ENCODE results near the gene ARID5A.

ARID5A gene

DNA sequence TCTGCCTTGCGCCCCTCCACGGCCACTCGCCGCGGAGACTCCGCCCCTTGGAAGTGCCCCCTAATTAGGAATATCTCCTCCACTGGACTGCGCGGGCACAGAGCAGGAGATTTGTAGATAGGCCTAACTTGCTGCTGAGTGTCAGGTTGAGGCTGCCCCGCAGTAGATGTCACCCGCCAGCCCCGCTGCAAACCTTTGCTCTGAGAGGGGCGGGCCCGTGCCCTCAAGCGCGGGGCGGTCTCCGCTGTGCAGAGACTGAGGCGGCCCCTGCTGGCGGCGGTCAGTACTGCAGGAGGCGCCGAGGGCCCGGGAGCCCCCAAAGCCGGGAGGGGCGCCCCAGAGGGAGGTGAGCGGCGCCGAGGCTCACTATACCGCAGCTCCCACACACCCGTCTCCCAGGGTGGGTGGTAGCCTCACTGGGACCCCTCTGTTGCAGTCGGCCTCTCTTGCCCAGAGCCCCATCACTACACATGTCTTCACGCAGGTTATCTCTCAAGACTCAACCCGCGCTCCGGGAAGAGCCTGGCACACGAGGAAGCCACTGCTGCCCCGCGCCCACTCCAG is 28.5 kb upstream of the ARID5A start:
- DNase-seq (ENCODE audit: low spot score), result peak; percentile 45

- no peak for DNase-seq (ENCODE audit: low spot score)
Observed at GRCh38 chr2:96508521-96509113, 27.9 kb upstream of the ARID5A start.

GRCh38 chr2:96509114-96509846 is 27.3 kb upstream of the ARID5A start:
- DNase-seq (ENCODE audit: low spot score), result peak; percentile 83

DNA sequence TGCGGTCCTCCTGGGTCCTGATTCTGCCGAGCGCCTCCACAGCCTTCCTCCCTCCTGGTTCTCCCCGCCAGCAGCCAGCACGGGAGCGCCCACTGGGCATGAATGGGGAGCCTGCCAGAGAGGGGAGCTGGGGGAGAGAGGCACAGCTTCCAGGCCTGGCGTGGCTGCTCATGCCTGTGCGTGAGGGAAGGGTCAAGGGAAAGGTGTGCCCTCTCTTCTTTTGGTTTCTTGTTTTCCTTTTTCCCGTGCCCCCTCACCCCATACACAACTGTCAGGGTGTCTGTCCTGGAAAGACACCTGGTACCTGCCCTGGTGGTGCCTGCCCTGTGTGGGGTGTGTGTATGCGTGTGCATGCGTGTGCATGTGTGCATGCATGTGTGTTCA is 26.7 kb upstream of the ARID5A start:
- DNase-seq (ENCODE audit: low spot score), result no peak

- no peak for DNase-seq (ENCODE audit: low spot score)
Observed at GRCh38 chr2:96510931-96511595, 25.5 kb upstream of the ARID5A start.

DNA sequence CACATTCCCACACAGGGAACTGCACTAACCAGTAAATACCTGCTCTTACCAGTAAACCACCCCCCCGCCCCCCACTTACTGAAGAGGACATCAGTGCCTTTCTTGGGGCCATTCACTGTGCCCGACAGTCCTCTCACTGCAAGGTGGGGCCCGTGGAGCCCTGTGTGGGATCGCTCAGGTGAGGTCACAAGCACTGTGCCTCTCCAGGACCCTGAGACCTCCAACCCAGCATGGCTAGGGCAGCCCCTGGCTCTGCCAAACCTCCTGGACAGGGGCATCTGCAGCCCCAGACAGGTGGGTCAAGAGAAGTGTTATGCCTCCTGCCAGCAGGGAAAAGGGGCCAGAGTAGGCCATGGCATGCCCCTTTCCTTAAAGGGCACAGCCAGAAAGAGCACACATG is 24.7 kb upstream of the ARID5A start:
- DNase-seq (ENCODE audit: low spot score), result no peak

- DNase-seq (ENCODE audit: low spot score), result no peak
Observed at GRCh38 chr2:96512341-96512740, 24.2 kb upstream of the ARID5A start.

- no peak for DNase-seq (ENCODE audit: low spot score)
Observed at GRCh38 chr2:96514521-96514920, 22.0 kb upstream of the ARID5A start.

DNA sequence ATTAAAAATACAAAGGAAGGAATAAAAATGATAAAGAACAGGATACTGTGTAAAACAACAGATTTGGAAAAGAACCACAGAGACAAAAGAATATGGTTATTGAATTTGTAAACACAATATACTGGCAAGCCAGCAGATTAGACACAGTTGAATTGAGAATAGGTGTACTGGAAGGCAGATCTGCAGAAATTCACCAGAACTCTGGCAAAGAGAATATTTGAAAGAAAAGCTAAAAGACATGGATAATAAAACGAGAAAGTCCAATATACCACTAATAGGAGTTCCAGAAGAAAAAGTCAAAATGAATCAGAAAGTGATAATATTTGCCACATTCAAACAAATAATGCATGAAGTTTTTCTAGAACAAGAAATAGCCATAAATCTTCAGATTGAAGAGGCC is 19.5 kb upstream of the ARID5A start:
- DNase-seq (ENCODE audit: low spot score), result no peak

GRCh38 chr2:96520231-96520630 is 16.3 kb upstream of the ARID5A start:
- DNase-seq (ENCODE audit: low spot score), result no peak

DNA sequence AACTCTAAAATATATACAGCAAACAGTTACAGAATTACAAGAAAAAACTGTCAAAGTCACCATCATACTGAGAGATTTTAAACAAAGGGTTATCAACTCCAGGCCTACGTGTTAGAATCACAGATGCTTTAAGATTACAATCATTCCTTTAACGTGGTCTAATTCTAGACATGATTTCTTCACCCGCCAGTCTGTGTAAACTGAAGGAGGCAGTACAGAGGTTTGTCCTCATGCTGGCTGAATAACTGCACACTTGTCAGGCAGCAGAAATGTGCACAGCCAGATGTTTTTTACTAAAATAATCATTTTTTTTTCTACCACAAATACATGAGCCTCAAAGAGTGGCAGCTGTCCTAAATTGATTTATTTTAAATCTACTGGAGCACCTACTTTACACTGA is 15.9 kb upstream of the ARID5A start:
- DNase-seq (ENCODE audit: low spot score), result no peak

DNA sequence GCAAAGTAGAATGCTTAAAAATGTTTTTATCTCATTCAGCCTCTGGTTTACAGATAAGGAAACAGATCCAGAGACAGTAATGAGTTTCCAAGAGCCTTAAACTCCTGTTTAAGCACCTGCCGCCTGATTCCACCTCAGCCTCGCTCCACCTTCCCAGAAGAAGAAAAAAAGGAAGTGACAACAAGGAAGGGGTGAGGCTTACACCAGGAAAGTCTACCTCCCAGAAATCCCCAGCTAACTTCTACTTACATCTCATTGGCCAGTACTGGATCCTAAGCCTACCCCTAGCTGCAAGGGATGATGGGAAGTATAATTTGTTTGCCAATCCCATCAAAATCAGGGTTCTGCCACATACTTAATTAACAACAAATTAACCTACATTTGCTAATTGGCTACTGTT is 15.3 kb upstream of the ARID5A start:
- DNase-seq (ENCODE audit: low spot score), result no peak

DNA sequence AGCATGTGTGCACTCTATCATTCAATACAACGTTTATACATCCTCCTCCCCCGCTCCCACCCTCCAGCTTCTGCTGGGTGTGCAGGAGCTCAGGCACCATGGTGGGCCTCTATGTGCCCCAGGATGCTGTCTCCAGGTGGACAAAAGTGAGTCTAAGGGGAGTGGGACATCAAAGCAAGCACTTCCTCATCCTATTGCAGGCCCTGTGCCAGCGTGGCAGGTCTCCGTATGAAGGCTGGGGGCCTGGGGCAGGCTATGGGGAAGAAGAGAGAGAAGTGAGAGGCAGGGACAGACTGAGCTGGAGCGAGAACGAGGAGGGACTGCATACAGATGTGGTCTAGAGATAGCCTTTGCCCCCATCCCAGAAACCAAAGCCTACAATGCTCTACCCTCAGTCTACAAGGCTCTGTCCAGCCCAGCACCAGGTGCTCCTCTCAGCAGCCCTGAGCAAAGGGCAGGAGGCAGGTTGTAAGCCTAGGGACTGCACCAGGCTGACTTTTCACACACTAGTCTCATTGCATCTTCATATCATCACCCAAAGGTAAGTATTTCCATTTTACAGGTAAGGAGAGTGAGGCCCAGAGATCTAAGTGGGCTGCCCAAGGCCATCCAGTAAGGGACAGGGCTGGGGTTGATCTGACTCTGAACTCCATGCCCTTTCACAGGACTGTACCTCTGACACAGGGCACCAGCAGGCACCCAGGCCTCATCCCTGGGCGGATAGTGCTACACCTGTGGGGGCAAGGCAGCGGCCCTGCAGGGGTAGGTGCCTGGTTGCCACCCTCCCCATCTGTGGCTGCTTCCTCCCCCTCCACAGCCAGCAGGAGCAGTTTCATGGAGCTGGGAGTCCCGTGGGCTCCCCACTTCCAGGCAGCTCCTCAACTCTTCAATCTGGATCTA is 14.0 kb upstream of the ARID5A start:
- no peak for DNase-seq (ENCODE audit: low spot score)

DNA sequence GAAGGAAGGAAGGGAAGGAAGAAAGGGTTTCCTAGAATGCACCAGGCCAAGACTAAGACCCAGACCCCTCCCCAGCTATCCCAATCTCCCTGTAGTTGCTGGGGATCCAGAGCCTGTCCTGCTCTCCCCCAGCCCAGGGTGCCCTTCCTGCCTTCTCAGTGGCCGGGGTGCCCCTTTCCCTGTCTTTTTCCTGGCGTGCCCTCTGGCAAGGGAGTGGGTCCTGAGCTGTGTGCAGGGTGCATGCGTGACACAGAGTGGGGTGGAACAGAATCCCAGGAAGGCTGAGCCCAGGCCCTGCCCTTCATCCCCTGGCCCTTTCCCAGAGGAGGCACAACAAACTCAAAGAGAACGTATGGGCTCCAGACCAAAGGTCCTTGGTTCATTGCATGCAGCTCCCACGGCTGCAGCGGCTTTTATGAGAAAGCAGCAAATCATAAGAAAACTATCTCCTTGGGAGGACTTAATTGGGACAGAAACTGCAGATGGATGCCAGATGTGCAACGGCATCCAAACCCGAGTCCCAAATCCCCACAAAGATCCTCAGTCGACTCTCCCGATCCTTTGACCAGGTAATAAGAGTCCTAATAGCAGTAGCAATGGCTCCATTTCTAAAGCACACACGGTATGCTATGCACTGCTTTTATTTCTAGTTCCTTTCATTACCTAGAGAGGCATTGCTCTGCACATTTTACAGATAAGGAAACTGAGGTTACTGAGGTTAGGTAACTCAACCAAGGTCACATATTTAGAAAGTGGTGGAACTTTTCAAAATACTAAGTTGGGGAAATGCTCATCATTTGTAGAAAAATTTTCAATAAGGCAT is 12.7 kb upstream of the ARID5A start:
- no peak for DNase-seq (ENCODE audit: low spot score)

GRCh38 chr2:96524482-96525210 is 11.9 kb upstream of the ARID5A start:
- DNase-seq (ENCODE audit: low spot score), result no peak

GRCh38 chr2:96525211-96525507 is 11.4 kb upstream of the ARID5A start:
- no peak for DNase-seq (ENCODE audit: low spot score)

DNA sequence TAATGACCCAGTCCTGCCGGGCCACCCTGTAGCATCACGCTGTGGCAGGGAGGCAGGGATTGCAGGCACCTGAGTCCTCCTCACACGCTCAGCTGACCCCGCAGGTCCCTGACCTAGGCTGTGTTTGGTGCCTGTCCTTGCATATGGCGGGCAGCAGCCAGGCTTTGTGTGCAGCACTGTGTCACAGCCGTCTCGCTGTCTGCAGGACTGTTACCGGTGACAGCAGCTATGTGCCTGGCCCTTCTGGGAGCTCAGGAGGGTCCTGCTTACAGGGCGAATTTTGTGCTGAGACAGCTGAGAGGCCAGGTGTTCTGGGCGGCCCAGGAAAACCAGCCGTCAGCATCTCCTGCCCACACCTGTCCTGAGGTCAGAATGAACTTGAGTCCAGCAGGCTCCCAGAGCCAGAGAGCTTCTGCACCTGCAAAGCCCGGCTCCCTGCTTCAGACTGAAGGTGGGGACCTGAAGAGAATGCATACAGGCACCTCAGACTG is 10.4 kb upstream of the ARID5A start:
- no peak for DNase-seq (ENCODE audit: low spot score)

- DNase-seq (ENCODE audit: low spot score), result no peak
Observed at GRCh38 chr2:96526615-96527285, 9.8 kb upstream of the ARID5A start.

- DNase-seq (ENCODE audit: low spot score), result no peak
Observed at GRCh38 chr2:96527286-96528005, 9.1 kb upstream of the ARID5A start.
